ENCODE data around the gene UNC119. TPM values are rescaled to one million over a fixed set of nuclear protein-coding genes. Genes with fewer than 3 reads are reported as not detected.

Gene UNC119
- polyA plus RNA-seq, 2 of the 4 experiments (the other 2 are of a cell fraction), result 27.8 to 50.5 TPM

DNA sequence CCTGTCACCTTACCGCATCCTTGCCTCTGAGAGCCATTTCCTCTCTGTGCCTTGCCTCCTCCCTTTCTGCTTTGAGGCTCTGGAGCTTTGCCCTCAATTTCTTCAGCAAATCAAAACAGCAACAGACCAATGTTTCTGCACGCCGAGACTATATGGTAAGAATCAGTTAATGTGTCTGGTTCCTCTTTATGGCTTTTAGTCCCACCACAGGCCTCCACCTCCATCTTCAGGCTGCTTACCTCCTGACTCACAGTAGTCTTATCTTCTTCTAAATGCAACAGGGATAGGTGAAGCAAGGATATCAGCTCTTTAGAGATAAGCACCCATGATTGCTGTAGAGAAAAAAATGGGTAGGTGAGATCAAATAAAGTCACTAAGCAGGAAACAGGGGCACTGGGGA lies 33.4 kb upstream of the UNC119 start:
- no peak for FAIRE-seq
- POLR2A ChIA-PET, result no interaction called here
- no peak for DNase-seq (ENCODE audit: low read depth in 1 of 2, low spot score in 1 of 2)
- no peak overlapping the region for H3K4me3 ChIP-seq
- WGBS (ENCODE audit: missing lambda C conversion rate), result 92% methylated on average over 3 of the region's 3 CpGs
- CTCF ChIA-PET, result interaction anchor here (1.0 to 2.9 kb wide), 5 partner anchors 8 to 38 kb away, joined by 4 to 11 read pairs (median 6); partner anchors contain the start of genes ALDOC and PIGS
- ATAC-seq, result no peak
- no peaks in the 10 kb centered on the region for H3K9me3 ChIP-seq
- no peak overlapping the region for H3K4me2 ChIP-seq
- H3K4me1 ChIP-seq, result no peaks in the 10 kb centered on the region
- TF ChIP-seq ZNF302 (CRISPR knock-in tag; IDR thresholded peaks at IDR 0.05) (no peak), RNF2 (IDR thresholded peaks at IDR 0.05; ENCODE audit: borderline replicate concordance, low read depth) (no peak), FOXS1 (CRISPR knock-in tag; IDR thresholded peaks at IDR 0.05) (no peak), ZFP36 (IDR thresholded peaks at IDR 0.05; ENCODE audit: borderline replicate concordance, partially characterized antibody) (no peak), RARB (CRISPR knock-in tag; IDR thresholded peaks at IDR 0.05) (no peak), MYC (IDR thresholded peaks at IDR 0.05; ENCODE audit: borderline replicate concordance, low read length) (no peak), E2F6 (IDR thresholded peaks at IDR 0.05; ENCODE audit: borderline replicate concordance, low read depth) (no peak), EP300 (IDR thresholded peaks at IDR 0.05) (no peak), CBX8 (IDR thresholded peaks at IDR 0.05) (no peak), FOSL2 (IDR thresholded peaks at IDR 0.05) (no peak), FOSL2 (CRISPR knock-in tag; IDR thresholded peaks at IDR 0.05) (no peak), HEYL (CRISPR knock-in tag; IDR thresholded peaks at IDR 0.05) (no peak), FOSB (CRISPR knock-in tag; IDR thresholded peaks at IDR 0.05) (no peak)
- TF ChIP-seq, protein P1, sequence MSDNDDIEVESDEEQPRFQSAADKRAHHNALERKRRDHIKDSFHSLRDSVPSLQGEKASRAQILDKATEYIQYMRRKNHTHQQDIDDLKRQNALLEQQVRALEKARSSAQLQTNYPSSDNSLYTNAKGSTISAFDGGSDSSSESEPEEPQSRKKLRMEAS (IDR thresholded peaks at IDR 0.05), result no peak
- no peak overlapping the region for H3K27ac ChIP-seq

GRCh38 chr17:28584434-28584833 lies 32.0 kb upstream of the UNC119 start:
- 79% methylated on average over 3 of the region's 3 CpGs for WGBS (ENCODE audit: missing lambda C conversion rate)
- Histone ChIP-seq H3K4me3 (no peak overlapping the region), H3K27ac (no peak overlapping the region), H3K4me1 (no peaks in the 10 kb centered on the region), H3K4me2 (no peak overlapping the region), H3K9me3 (no peaks in the 10 kb centered on the region)
- TF ChIP-seq CTCF (IDR thresholded peaks at IDR 0.05) (no peak), ZNF302 (CRISPR knock-in tag; IDR thresholded peaks at IDR 0.05) (no peak), EP300 (IDR thresholded peaks at IDR 0.05) (no peak), POLR2AphosphoS2 (conservative IDR thresholded peaks at IDR 0.05; ENCODE audit: low read length) (no peak), HDAC2 (IDR thresholded peaks at IDR 0.05) (no peak), SREBF2 (IDR thresholded peaks at IDR 0.05) (no peak), SMC3 (IDR thresholded peaks at IDR 0.05) (no peak), KDM1A (IDR thresholded peaks at IDR 0.05; ENCODE audit: low read depth) (no peak), HES2 (IDR thresholded peaks at IDR 0.05) (no peak), MYC (IDR thresholded peaks at IDR 0.05; ENCODE audit: borderline replicate concordance, low read length) (no peak), NPAS2 (CRISPR knock-in tag; IDR thresholded peaks at IDR 0.05; ENCODE audit: borderline replicate concordance) (no peak)
- TF ChIP-seq, protein P2, sequence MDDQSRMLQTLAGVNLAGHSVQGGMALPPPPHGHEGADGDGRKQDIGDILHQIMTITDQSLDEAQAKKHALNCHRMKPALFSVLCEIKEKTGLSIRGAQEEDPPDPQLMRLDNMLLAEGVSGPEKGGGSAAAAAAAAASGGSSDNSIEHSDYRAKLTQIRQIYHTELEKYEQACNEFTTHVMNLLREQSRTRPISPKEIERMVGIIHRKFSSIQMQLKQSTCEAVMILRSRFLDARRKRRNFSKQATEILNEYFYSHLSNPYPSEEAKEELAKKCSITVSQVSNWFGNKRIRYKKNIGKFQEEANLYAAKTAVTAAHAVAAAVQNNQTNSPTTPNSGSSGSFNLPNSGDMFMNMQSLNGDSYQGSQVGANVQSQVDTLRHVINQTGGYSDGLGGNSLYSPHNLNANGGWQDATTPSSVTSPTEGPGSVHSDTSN (IDR thresholded peaks at IDR 0.05), result no peak
- CTCF ChIA-PET, result interaction anchor here (1.3 to 2.9 kb wide), 6 partner anchors 7 to 87 kb away, joined by 3 to 11 read pairs (median 6); partner anchors contain the start of genes ALDOC and PIGS
- no peak for ATAC-seq
- no peak for DNase-seq (ENCODE audit: low read depth in 1 of 2, low spot score in 1 of 2)
- POLR2A ChIA-PET, result no interaction called here
- no peak for FAIRE-seq
